T-helper 2 cell treated with Interferon-gamma antibody and Interleukin-4, amounts not matched to agents 100 ng/mL and 5 ng/mL, for 36 hours (primary cell): ENCODE results near the gene TRMT13. TPM values are rescaled to one million over a fixed set of nuclear protein-coding genes. Genes with fewer than 3 reads are reported as not detected.
"Not testable (repeated sequence)": the region's sequence is repeated elsewhere in the genome, so short reads cannot be mapped to it uniquely, and the experiment has no call there.

ENCODE experiments used
- intact Hi-C: fragments of 100-400 bp; cut with micrococcal nuclease; formaldehyde crosslinking; loops from one replicate; pipeline ENCODE4 v1.15.1; 2023
- total RNA-seq: library from RNA; stranded (reverse); gene quantifications from 2 replicates; pipeline ENCODE4 v1.2.3, GENCODE V29; 2022

The TRMT13 gene
- total RNA-seq, 1 donor from 2014 or later: 22.0 TPM

- intact Hi-C loops: no loop called here
Observed at GRCh38 chr1:100162881-100163280, 29.9 kb downstream of the TRMT13 start.

- intact Hi-C loops: no loop called here
Observed at GRCh38 chr1:100164216-100164615, 31.3 kb downstream of the TRMT13 start.

- intact Hi-C loops: no loop called here
Observed at GRCh38 chr1:100164702-100165101, 31.7 kb downstream of the TRMT13 start.

GRCh38 chr1:100168051-100168450 lies 35.1 kb downstream of the TRMT13 start:
- intact Hi-C loops: no loop called here

GRCh38 chr1:100177295-100178041 lies 44.5 kb downstream of the TRMT13 start:
- intact Hi-C loops: no loop called here

GRCh38 chr1:100178091-100178490 lies 45.1 kb downstream of the TRMT13 start, which contains the start of gene LRRC39:
TSS of gene LRRC39 (minus strand) at chr1:100178256. CDS start at chr1:100168516, 9,740 bp downstream.
- intact Hi-C loops: no loop called here

GRCh38 chr1:100183370-100183769 lies 50.4 kb downstream of the TRMT13 start:
- intact Hi-C loops: no loop called here

- intact Hi-C loops: no loop called here
Observed at GRCh38 chr1:100184536-100184935, 51.6 kb downstream of the TRMT13 start.

GRCh38 chr1:100187912-100188311 lies 54.9 kb downstream of the TRMT13 start:
- intact Hi-C loops: no loop called here

- intact Hi-C loops: no loop called here
Observed at GRCh38 chr1:100188617-100189016, 55.7 kb downstream of the TRMT13 start.

GRCh38 chr1:100198596-100198995 lies 65.6 kb downstream of the TRMT13 start:
- intact Hi-C loops: no loop called here

- intact Hi-C loops: not testable (repeated sequence)
Observed at GRCh38 chr1:100200060-100200459, 67.1 kb downstream of the TRMT13 start.

Other genes starting within 250 kb of the TRMT13 start
- 16.8 and 17.2 TPM in 2 replicates for gene SLC35A3, start 163.2 kb upstream of the TRMT13 start, total RNA-seq
- 14.5 and 14.6 TPM in 2 replicates for gene SASS6, start 233 bp upstream of the TRMT13 start, total RNA-seq
- 0.39 and 0.64 TPM in 2 replicates for gene LRRC39, start 45.1 kb downstream of the TRMT13 start, total RNA-seq
- gene DBT, start 116.7 kb downstream of the TRMT13 start, total RNA-seq: 10.3 and 10.8 TPM in 2 replicates
- 49.5 and 51.2 TPM in 2 replicates for gene RTCA, start 133.1 kb downstream of the TRMT13 start, total RNA-seq
- 25.5 and 30.3 TPM in 2 replicates for gene CDC14A, start 219.3 kb downstream of the TRMT13 start, total RNA-seq